Erythroblast (primary cell): Measurements from ENCODE around the gene COL16A1.

Experiments used
- GATA1 ChIP-seq: IDR thresholded peaks from 2 replicates; pipeline ENCODE4 v1.6.1; 2011; ENCODE audit warnings: low read depth, mild to moderate bottlenecking, control low read depth, low read length, moderate library complexity
- POLR2A ChIP-seq: IDR thresholded peaks from 2 replicates; pipeline ENCODE4 v1.6.1; 2011; ENCODE audit warnings: mild to moderate bottlenecking, low read length

DNA sequence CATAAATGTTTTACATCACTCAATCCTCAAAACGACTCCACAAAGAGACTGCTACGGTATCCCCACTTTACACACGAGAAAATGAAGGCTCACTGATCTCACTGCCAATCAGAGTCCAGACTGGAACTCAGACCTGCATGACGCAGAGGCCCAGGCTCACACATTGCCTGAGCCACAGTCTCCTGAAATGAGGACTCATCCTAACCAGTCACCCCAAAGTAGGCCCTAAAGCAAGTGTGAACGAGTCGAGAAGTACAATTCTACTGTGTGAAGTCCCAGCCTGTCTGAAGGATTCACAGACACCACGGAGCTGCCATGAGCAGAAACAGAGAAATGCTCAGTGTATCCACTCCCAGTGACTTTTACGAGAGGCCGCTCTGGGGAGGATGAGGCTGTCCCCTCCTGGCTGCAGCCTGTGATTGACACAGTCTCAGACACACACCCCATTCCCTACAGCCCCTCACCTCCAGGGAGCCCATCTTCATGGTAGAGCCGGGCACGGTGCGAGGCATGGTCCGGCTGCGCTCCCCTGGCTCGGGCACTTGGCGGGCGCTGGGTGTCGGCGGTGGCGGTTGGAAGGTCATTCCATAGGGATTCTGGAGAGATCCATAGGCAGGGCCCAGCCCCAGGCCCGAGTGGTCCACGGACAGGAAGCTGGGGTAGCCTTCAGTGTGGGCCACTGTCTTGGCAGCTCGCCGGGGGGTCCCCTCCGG lies 26.7 kb upstream of the COL16A1 start:
- TF ChIP-seq POLR2A, result no peak
- TF ChIP-seq GATA1, result no peak
